Ishikawa (cell line): ENCODE results near the gene CTH.

Source experiments
- CEBPB ChIP-seq: IDR thresholded peaks from 2 replicates; pipeline ENCODE4 v1.6.1; 2012
- CREB1 ChIP-seq: IDR thresholded peaks from 2 replicates; pipeline ENCODE4 v1.6.1; 2012; ENCODE audit warnings: low read depth
- EGR1 ChIP-seq: IDR thresholded peaks from 2 replicates; pipeline ENCODE4 v1.6.1; 2012
- EP300 ChIP-seq: IDR thresholded peaks from 2 replicates; pipeline ENCODE4 v1.6.1; 2012; ENCODE audit warnings: borderline replicate concordance
- FOXM1 ChIP-seq: IDR thresholded peaks from 2 replicates; pipeline ENCODE4 v1.6.1; 2012; ENCODE audit warnings: low read depth, borderline replicate concordance
- NFIC ChIP-seq: IDR thresholded peaks from 2 replicates; pipeline ENCODE4 v1.6.1; 2012
- RAD21 ChIP-seq: IDR thresholded peaks from 2 replicates; pipeline ENCODE4 v1.6.1; 2012; ENCODE audit warnings: low read depth
- TAF1 ChIP-seq: IDR thresholded peaks from 2 replicates; pipeline ENCODE4 v1.6.1; 2012; ENCODE audit warnings: low read depth, mild to moderate bottlenecking
- TCF12 ChIP-seq: IDR thresholded peaks from 2 replicates; pipeline ENCODE4 v1.6.1; 2012; ENCODE audit warnings: low read depth
- TEAD4 ChIP-seq: IDR thresholded peaks from 2 replicates; pipeline ENCODE4 v1.6.1; 2012
- YY1 ChIP-seq: IDR thresholded peaks from 2 replicates; pipeline ENCODE4 v1.6.1; 2012; ENCODE audit warnings: low read depth
- ZBTB7A ChIP-seq: IDR thresholded peaks from 2 replicates; pipeline ENCODE4 v1.6.1; 2012; ENCODE audit warnings: low read depth
- TF ChIP-seq, protein P1 (sequence below): IDR thresholded peaks from 2 replicates; pipeline ENCODE4 v1.6.1; 2012; ENCODE audit warnings: low read depth, mild to moderate bottlenecking
- TF ChIP-seq, protein P2 (sequence below): IDR thresholded peaks from 2 replicates; pipeline ENCODE4 v1.6.1; 2012
- TF ChIP-seq, protein P3 (sequence below): IDR thresholded peaks from 2 replicates; pipeline ENCODE4 v1.6.1; 2012

The CTH gene

GRCh38 chr1:70410604-70411359 is at the start of gene CTH:
TSS of gene CTH (plus strand) at chr1:70411268. CDS start at chr1:70411416, 148 bp downstream.
- TF ChIP-seq, protein P1, sequence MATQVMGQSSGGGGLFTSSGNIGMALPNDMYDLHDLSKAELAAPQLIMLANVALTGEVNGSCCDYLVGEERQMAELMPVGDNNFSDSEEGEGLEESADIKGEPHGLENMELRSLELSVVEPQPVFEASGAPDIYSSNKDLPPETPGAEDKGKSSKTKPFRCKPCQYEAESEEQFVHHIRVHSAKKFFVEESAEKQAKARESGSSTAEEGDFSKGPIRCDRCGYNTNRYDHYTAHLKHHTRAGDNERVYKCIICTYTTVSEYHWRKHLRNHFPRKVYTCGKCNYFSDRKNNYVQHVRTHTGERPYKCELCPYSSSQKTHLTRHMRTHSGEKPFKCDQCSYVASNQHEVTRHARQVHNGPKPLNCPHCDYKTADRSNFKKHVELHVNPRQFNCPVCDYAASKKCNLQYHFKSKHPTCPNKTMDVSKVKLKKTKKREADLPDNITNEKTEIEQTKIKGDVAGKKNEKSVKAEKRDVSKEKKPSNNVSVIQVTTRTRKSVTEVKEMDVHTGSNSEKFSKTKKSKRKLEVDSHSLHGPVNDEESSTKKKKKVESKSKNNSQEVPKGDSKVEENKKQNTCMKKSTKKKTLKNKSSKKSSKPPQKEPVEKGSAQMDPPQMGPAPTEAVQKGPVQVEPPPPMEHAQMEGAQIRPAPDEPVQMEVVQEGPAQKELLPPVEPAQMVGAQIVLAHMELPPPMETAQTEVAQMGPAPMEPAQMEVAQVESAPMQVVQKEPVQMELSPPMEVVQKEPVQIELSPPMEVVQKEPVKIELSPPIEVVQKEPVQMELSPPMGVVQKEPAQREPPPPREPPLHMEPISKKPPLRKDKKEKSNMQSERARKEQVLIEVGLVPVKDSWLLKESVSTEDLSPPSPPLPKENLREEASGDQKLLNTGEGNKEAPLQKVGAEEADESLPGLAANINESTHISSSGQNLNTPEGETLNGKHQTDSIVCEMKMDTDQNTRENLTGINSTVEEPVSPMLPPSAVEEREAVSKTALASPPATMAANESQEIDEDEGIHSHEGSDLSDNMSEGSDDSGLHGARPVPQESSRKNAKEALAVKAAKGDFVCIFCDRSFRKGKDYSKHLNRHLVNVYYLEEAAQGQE, result no peak; the same call in 1 of the 2 replicates
- TF ChIP-seq RAD21, result no peak; the same call in 1 of the 2 replicates
- TF ChIP-seq TEAD4, result peak; percentile 68
- TF ChIP-seq CEBPB, result peak; percentile 11; the same call in 1 of the 2 replicates
- TF ChIP-seq TAF1, result peak; percentile 74
- peak; percentile 13; the same call in 1 of the 2 replicates for TF ChIP-seq TCF12
- no peak for TF ChIP-seq FOXM1
- TF ChIP-seq EGR1, result no peak
- TF ChIP-seq YY1, result peak; percentile 82
- peak; percentile 80 for TF ChIP-seq CREB1

GRCh38 chr1:70361727-70362398 is 49.2 kb upstream of the CTH start:
- no peak for TF ChIP-seq TAF1
- TF ChIP-seq TCF12, result no peak
- TF ChIP-seq, protein P2, sequence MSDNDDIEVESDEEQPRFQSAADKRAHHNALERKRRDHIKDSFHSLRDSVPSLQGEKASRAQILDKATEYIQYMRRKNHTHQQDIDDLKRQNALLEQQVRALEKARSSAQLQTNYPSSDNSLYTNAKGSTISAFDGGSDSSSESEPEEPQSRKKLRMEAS, result no peak
- TF ChIP-seq NFIC, result no peak
- TF ChIP-seq CREB1, result no peak
- no peak for TF ChIP-seq TEAD4
- TF ChIP-seq ZBTB7A, result no peak
- TF ChIP-seq EP300, result no peak
- no peak for TF ChIP-seq RAD21
- no peak for TF ChIP-seq FOXM1
- TF ChIP-seq YY1, result no peak
- TF ChIP-seq EGR1, result no peak
- TF ChIP-seq, protein P1, result no peak
- TF ChIP-seq CEBPB, result no peak
- TF ChIP-seq, protein P3, sequence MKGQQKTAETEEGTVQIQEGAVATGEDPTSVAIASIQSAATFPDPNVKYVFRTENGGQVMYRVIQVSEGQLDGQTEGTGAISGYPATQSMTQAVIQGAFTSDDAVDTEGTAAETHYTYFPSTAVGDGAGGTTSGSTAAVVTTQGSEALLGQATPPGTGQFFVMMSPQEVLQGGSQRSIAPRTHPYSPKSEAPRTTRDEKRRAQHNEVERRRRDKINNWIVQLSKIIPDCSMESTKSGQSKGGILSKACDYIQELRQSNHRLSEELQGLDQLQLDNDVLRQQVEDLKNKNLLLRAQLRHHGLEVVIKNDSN, result no peak

GRCh38 chr1:70364439-70364838 is 46.6 kb upstream of the CTH start:
- TF ChIP-seq TEAD4 (no peak), TAF1 (no peak), CEBPB (no peak), RAD21 (no peak), TCF12 (no peak), YY1 (no peak), FOXM1 (no peak), EGR1 (no peak), CREB1 (no peak), NFIC (no peak), ZBTB7A (no peak), EP300 (no peak)
- TF ChIP-seq, protein P1, result no peak
- TF ChIP-seq, protein P3, result no peak
- TF ChIP-seq, protein P2, result no peak

DNA sequence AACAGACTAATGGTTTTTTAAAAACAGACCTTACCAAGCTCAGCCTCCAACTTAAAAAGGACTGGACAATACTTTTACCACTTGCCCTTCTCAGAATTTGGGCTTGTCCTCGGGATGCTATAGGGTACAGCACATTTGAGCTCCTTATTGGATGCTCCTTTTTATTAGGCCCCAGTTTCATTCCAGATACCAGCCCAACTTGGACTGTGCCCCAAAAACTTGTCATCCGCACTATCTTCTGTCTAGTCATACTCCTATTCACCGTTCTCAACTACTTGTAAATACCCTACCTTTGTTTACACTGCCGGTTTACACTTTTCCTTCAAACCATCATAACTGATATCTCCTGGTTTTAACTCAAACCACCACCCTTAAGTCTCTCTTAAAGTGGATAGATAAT is 38.6 kb upstream of the CTH start:
- TF ChIP-seq EGR1 (no peak), ZBTB7A (no peak), TAF1 (no peak), NFIC (no peak), TCF12 (no peak), EP300 (no peak), YY1 (no peak), CEBPB (no peak), CREB1 (no peak), FOXM1 (no peak), RAD21 (no peak), TEAD4 (no peak)
- TF ChIP-seq, protein P1, result no peak
- TF ChIP-seq, protein P2, result no peak
- TF ChIP-seq, protein P3, result no peak
